H9 (cell line): ENCODE measurements around the gene SEC16B. TPM values are rescaled to one million over a fixed set of nuclear protein-coding genes. Genes with fewer than 3 reads are reported as not detected.
A peak's percentile ranks its signal among the peaks of the same experiment; 100 is the strongest.

Source experiments
- DNase-seq: peaks from one replicate; pipeline ENCODE4 v3.0.0-alpha.2; 2017
- H2AFZ ChIP-seq: one replicate; pipeline ENCODE4 v1.6.1; 2013; ENCODE audit warnings: mild to moderate bottlenecking, low read length, control low read depth, moderate library complexity
- H2AK5ac ChIP-seq: 2 replicates; pipeline ENCODE4 v1.6.1; 2013; ENCODE audit warnings: low read length, control low read depth, mixed read lengths; ENCODE audit not compliant: insufficient read length
- H2BK120ac ChIP-seq: one replicate; pipeline ENCODE4 v1.6.1; 2013; ENCODE audit warnings: low read depth, mild to moderate bottlenecking, low read length, control low read depth, inconsistent platforms; ENCODE audit not compliant: poor library complexity, severe bottlenecking
- H2BK12ac ChIP-seq: 2 replicates; pipeline ENCODE4 v1.6.1; 2013; ENCODE audit warnings: low read length, control low read depth, mixed read lengths, low read depth; ENCODE audit not compliant: insufficient read length
- H2BK15ac ChIP-seq: 2 replicates; pipeline ENCODE4 v1.6.1; 2013; ENCODE audit warnings: low read depth, low read length, control low read depth
- H2BK20ac ChIP-seq: one replicate; pipeline ENCODE4 v1.6.1; 2013; ENCODE audit warnings: low read depth, mild to moderate bottlenecking, low read length, control low read depth, inconsistent platforms; ENCODE audit not compliant: poor library complexity, severe bottlenecking
- H2BK5ac ChIP-seq: 2 replicates; pipeline ENCODE4 v1.6.1; 2013; ENCODE audit warnings: low read length, control low read depth, mixed read lengths; ENCODE audit not compliant: insufficient read length
- H3K14ac ChIP-seq: 2 replicates; pipeline ENCODE4 v1.6.1; 2013; ENCODE audit warnings: low read length, control low read depth; ENCODE audit not compliant: insufficient read depth
- H3K18ac ChIP-seq: 2 replicates; pipeline ENCODE4 v1.6.1; 2013; ENCODE audit warnings: low read depth, mild to moderate bottlenecking, mixed read lengths, low read length, control low read depth; ENCODE audit not compliant: insufficient read length
- H3K23ac ChIP-seq: 2 replicates; pipeline ENCODE4 v1.6.1; 2013; ENCODE audit warnings: low read length, control low read depth, mixed read lengths, low read depth; ENCODE audit not compliant: insufficient read length
- H3K23me2 ChIP-seq: 2 replicates; pipeline ENCODE4 v1.6.1; 2013; ENCODE audit warnings: low read depth, mild to moderate bottlenecking, mixed read lengths, low read length, control low read depth; ENCODE audit not compliant: insufficient read length, poor library complexity, severe bottlenecking
- H3K27ac ChIP-seq: 2 replicates; pipeline ENCODE4 v1.5.1; 2013; ENCODE audit warnings: low read length, control low read depth, mixed read lengths, low read depth; ENCODE audit not compliant: insufficient read length
- H3K27me3 ChIP-seq: 2 replicates; pipeline ENCODE4 v1.6.1; 2013; ENCODE audit warnings: low read length, control low read depth, inconsistent platforms; ENCODE audit not compliant: insufficient read depth
- H3K4ac ChIP-seq: 2 replicates; pipeline ENCODE4 v1.6.1; 2013; ENCODE audit warnings: low read depth, mild to moderate bottlenecking, control low read depth, inconsistent platforms, low read length, moderate library complexity
- H3K4me1 ChIP-seq: 2 replicates; pipeline ENCODE4 v1.6.1; 2013; ENCODE audit warnings: low read length, control low read depth, inconsistent platforms; ENCODE audit not compliant: insufficient read depth
- H3K4me2 ChIP-seq: 2 replicates; pipeline ENCODE4 v1.6.1; 2013; ENCODE audit warnings: low read length, control low read depth, mixed read lengths; ENCODE audit not compliant: insufficient read length, insufficient read depth
- H3K56ac ChIP-seq: 2 replicates; pipeline ENCODE4 v1.6.1; 2013; ENCODE audit warnings: low read depth, mild to moderate bottlenecking, mixed read lengths, low read length, control low read depth; ENCODE audit not compliant: insufficient read length
- H3K79me1 ChIP-seq: 2 replicates; pipeline ENCODE4 v1.6.1; 2013; ENCODE audit warnings: low read depth, mild to moderate bottlenecking, moderate library complexity, low read length, control low read depth, inconsistent platforms; ENCODE audit not compliant: insufficient read depth, poor library complexity, severe bottlenecking
- H3K79me2 ChIP-seq: 2 replicates; pipeline ENCODE4 v1.6.1; 2013; ENCODE audit warnings: low read length, control low read depth, inconsistent platforms; ENCODE audit not compliant: insufficient read depth
- H3K9ac ChIP-seq: 2 replicates; pipeline ENCODE4 v1.6.1; 2013; ENCODE audit warnings: low read length, control low read depth, mixed read lengths; ENCODE audit not compliant: insufficient read length; ENCODE audit errors: extremely low read depth
- H3K9me3 ChIP-seq: one replicate; pipeline ENCODE4 v1.6.1; 2013; ENCODE audit warnings: low read depth, low read length, inconsistent platforms; ENCODE audit not compliant: control insufficient read depth
- H3T11ph ChIP-seq: one replicate; pipeline ENCODE4 v1.6.1; 2013; ENCODE audit warnings: mild to moderate bottlenecking, low read length, control low read depth, inconsistent platforms
- H4K20me1 ChIP-seq: one replicate; pipeline ENCODE4 v1.6.1; 2013; ENCODE audit not compliant: control insufficient read depth, insufficient read length, insufficient read depth
- H4K5ac ChIP-seq: 2 replicates; pipeline ENCODE4 v1.6.1; 2013; ENCODE audit warnings: low read depth, mild to moderate bottlenecking, mixed read lengths, low read length, control low read depth; ENCODE audit not compliant: insufficient read length
- H4K8ac ChIP-seq: replicated peaks from 2 replicates; pipeline ENCODE4 v1.6.1; 2013; ENCODE audit warnings: low read length, control low read depth, mixed read lengths, low read depth; ENCODE audit not compliant: insufficient read length
- H4K91ac ChIP-seq: 2 replicates; pipeline ENCODE4 v1.6.1; 2013; ENCODE audit warnings: low read depth, mild to moderate bottlenecking, moderate library complexity, mixed read lengths, low read length, control low read depth; ENCODE audit not compliant: insufficient read length
- H3K27ac Mint-ChIP-seq, 3 experiments: 2 replicates in 2 of 3; 3 replicates in 1 of 3; pipeline ENCODE4 v1.8.0; 2020 to 2021; ENCODE audit warnings: mixed read lengths in 3 of 3, mild to moderate bottlenecking in 1 of 3, moderate library complexity in 1 of 3
- H3K27me3 Mint-ChIP-seq: 2 replicates; pipeline ENCODE4 v1.8.0; 2021; ENCODE audit warnings: low read depth, mild to moderate bottlenecking, moderate library complexity, mixed read lengths
- H3K36me3 Mint-ChIP-seq, 3 experiments: 2 replicates in 2 of 3; 3 replicates in 1 of 3; pipeline ENCODE4 v1.8.0; 2020 to 2021; ENCODE audit warnings: low read depth in 3 of 3, mixed read lengths in 3 of 3; ENCODE audit not compliant: insufficient read depth in 1 of 3
- H3K4me1 Mint-ChIP-seq, 2 experiments: 2 replicates each; pipeline ENCODE4 v1.8.0; 2020; ENCODE audit warnings: mixed read lengths in 2 of 2
- H3K4me3 Mint-ChIP-seq, 2 experiments: 2 replicates in 1 of 2; 3 replicates in 1 of 2; pipeline ENCODE4 v1.8.0; 2020 to 2021; ENCODE audit warnings: mild to moderate bottlenecking in 2 of 2, mixed read lengths in 2 of 2, moderate library complexity in 1 of 2
- H3K9me3 Mint-ChIP-seq, 2 experiments: 2 replicates in 1 of 2; 3 replicates in 1 of 2; pipeline ENCODE4 v1.8.0; 2020; ENCODE audit warnings: mild to moderate bottlenecking in 2 of 2, mixed read lengths in 2 of 2, moderate library complexity in 1 of 2
- WGBS: extraction: QIAGEN DNeasy Blood & Tissue Kit; methylation state at CpG from one replicate; pipeline ENCODE4 v1.1.7; 2013; ENCODE audit warnings: missing lambda C conversion rate, low lambda C conversion rate, mixed read lengths; ENCODE audit not compliant: insufficient read length; ENCODE audit errors: extremely low coverage; 5-methylcytosine and 5-hydroxymethylcytosine counted together
- total RNA-seq: library from RNA; stranded (reverse); gene quantifications from 2 replicates; pipeline ENCODE4 v1.2.1, GENCODE V29; 2021
- TF ChIP-seq, protein P1 (sequence below): fragments of 200-600 bp; sonication (generic); conservative IDR thresholded peaks from 3 replicates; pipeline ENCODE4 v1.8.0; 2021; ENCODE audit warnings: antibody characterized with exemption, mild to moderate bottlenecking

The SEC16B gene
- total RNA-seq, 1 experiment from 2014 or later: 0.83 TPM

DNA sequence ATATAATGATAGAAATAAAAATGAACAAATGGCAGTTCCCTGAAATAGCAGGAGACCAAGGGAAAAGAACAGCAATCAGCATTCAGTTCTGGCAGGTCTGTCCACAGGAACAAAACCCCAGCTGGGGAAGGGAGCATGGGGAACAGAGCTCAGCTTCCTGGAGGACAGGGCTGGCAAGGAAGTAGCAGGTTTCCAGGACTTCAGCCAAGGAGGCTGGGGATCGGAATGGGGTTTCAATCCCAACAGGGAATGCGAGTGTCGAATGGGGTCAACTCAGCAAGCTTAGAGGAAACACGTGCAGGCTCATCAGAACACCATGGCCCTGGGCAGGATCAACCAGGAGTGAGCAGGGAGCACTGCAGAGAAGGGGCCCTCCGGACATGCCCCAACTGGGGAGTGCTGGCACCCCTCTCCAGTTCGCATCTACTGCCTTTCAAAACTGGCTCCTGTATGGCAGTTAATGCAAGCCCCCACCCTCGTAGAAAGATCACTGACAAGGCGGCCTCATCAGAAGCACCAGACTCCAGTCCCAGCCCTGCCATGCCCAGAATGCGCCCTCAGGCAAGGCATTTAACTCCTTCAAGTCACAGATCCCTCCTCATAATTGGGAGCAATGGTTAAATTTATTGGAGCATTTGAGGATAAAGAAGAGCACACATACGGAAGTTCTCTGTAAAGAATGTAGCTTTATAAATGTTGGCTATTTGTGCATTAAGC lies 72.4 kb downstream of the SEC16B start:
- no peak overlapping the region for H3K4me2 ChIP-seq
- no peak overlapping the region for H2BK15ac ChIP-seq
- no peak overlapping the region for H3T11ph ChIP-seq
- H2BK120ac ChIP-seq: no peak overlapping the region
- H3K4me1 ChIP-seq: no peaks in the 10 kb centered on the region
- H3K27ac Mint-ChIP-seq: peak overlapping the region in 1 of 3 experiments; percentile 68; a peak in 2 of 7 replicates
- H4K91ac ChIP-seq: no peak overlapping the region
- H2BK5ac ChIP-seq: no peak overlapping the region
- WGBS: no CpG with 5 or more reads among the region's 10 CpGs
- H3K56ac ChIP-seq: no peak overlapping the region
- H4K20me1 ChIP-seq: no peaks in the 10 kb centered on the region
- no peaks in the 10 kb centered on the region for H3K79me1 ChIP-seq
- no peak overlapping the region for H3K14ac ChIP-seq
- no peak overlapping the region for H4K8ac ChIP-seq
- H3K27me3 ChIP-seq: no peaks in the 10 kb centered on the region
- no peak overlapping the region for H3K23ac ChIP-seq
- no peak overlapping the region for H4K5ac ChIP-seq
- peaks cover 5% of the 10 kb centered on the region for H3K27me3 Mint-ChIP-seq
- no peaks in the 10 kb centered on the region for H3K23me2 ChIP-seq
- no peaks in the 10 kb centered on the region for H3K4me1 Mint-ChIP-seq
- H3K18ac ChIP-seq: no peak overlapping the region
- peaks cover 0 to 5% of the 10 kb centered on the region in 2 experiments; a peak in 4 of 5 replicates for H3K9me3 Mint-ChIP-seq
- DNase-seq: no peak
- no peaks in the 10 kb centered on the region for H3K9me3 ChIP-seq
- no peak overlapping the region for H2AK5ac ChIP-seq
- no peak overlapping the region for H3K4ac ChIP-seq
- H3K27ac ChIP-seq: no peak overlapping the region
- no peaks in the 10 kb centered on the region for H3K36me3 Mint-ChIP-seq
- no peak overlapping the region for H2BK20ac ChIP-seq
- H3K79me2 ChIP-seq: no peaks in the 10 kb centered on the region
- no peak overlapping the region for H3K9ac ChIP-seq
- H2BK12ac ChIP-seq: no peak overlapping the region
- TF ChIP-seq, protein P1, sequence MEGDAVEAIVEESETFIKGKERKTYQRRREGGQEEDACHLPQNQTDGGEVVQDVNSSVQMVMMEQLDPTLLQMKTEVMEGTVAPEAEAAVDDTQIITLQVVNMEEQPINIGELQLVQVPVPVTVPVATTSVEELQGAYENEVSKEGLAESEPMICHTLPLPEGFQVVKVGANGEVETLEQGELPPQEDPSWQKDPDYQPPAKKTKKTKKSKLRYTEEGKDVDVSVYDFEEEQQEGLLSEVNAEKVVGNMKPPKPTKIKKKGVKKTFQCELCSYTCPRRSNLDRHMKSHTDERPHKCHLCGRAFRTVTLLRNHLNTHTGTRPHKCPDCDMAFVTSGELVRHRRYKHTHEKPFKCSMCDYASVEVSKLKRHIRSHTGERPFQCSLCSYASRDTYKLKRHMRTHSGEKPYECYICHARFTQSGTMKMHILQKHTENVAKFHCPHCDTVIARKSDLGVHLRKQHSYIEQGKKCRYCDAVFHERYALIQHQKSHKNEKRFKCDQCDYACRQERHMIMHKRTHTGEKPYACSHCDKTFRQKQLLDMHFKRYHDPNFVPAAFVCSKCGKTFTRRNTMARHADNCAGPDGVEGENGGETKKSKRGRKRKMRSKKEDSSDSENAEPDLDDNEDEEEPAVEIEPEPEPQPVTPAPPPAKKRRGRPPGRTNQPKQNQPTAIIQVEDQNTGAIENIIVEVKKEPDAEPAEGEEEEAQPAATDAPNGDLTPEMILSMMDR: no peak
- H2AFZ ChIP-seq: no peak overlapping the region
- no peak overlapping the region for H3K4me3 Mint-ChIP-seq

Other genes with a start within 250 kb of the SEC16B start
- gene RASAL2, start 124.0 kb upstream of the SEC16B start, total RNA-seq: 22.2 and 22.3 TPM in 2 replicates